Endothelial cell of umbilical vein (primary cell): ENCODE results near the gene CCDC184.

Experiments used
- CTCF ChIP-seq, 2 donors: IDR thresholded peaks; 1 replicate in 1 of 2; 2 replicates in 1 of 2; pipeline ENCODE4 v1.5.1; 2011; ENCODE audit warnings: low read length in 2 of 2, mild to moderate bottlenecking in 2 of 2, moderate library complexity in 2 of 2, control low read depth in 1 of 2, inconsistent platforms in 1 of 2, low read depth in 1 of 2; ENCODE audit not compliant: insufficient read depth in 1 of 2; ENCODE audit errors: extremely low read depth in 1 of 2
- EZH2 ChIP-seq: IDR thresholded peaks from 2 replicates; pipeline ENCODE4 v1.6.1; 2012; ENCODE audit warnings: borderline replicate concordance, low read depth, mild to moderate bottlenecking, moderate library complexity, low read length, inconsistent platforms; ENCODE audit not compliant: severe bottlenecking
- GATA2 ChIP-seq: IDR thresholded peaks from 2 replicates; pipeline ENCODE4 v1.7.0; 2011; ENCODE audit warnings: low read depth, mild to moderate bottlenecking, moderate library complexity, mixed read lengths, low read length; ENCODE audit not compliant: insufficient read length, insufficient read depth
- MAX ChIP-seq: IDR thresholded peaks from 2 replicates; pipeline ENCODE4 v1.6.1; 2011; ENCODE audit not compliant: insufficient read depth, insufficient read length
- POLR2A ChIP-seq: IDR thresholded peaks from 2 replicates; pipeline ENCODE4 v1.6.1; 2012; ENCODE audit warnings: low read depth, mild to moderate bottlenecking, control low read depth, low read length
- POLR2AphosphoS5 ChIP-seq: IDR thresholded peaks from 2 replicates; pipeline ENCODE4 v1.6.1; 2012; ENCODE audit warnings: low read depth, mild to moderate bottlenecking, control low read depth, low read length, moderate library complexity; ENCODE audit not compliant: insufficient read depth

- no peak for TF ChIP-seq POLR2AphosphoS5
- TF ChIP-seq CTCF (IDR thresholded peaks at IDR 0.05; ENCODE audit: extremely low read depth in 1 of 2, insufficient read depth in 1 of 2, low read depth in 1 of 2, low read length in 2 of 2): no peak
- no peak for TF ChIP-seq POLR2A
- no peak for TF ChIP-seq EZH2
- TF ChIP-seq GATA2: no peak
- TF ChIP-seq MAX: no peak
These were observed 37.3 kb downstream of the CCDC184 start for GRCh38 chr12:48220701-48221100.
